Stimulated activated CD4-positive, alpha-beta T cell treated with anti-CD3 and anti-CD28 coated beads, Interleukin-4, amount 100 ng/mL, for 48 hours (primary cell): ENCODE data around the gene CFAP119.

Experiments
- DNase-seq, 2 donors: peaks; one replicate each; pipeline ENCODE4 v3.0.0-alpha.2; 2020; ENCODE audit warnings: low read depth in 2 of 2

Gene CFAP119

GRCh38 chr16:30710971-30711370 lies 50.9 kb downstream of the CFAP119 start:
- DNase-seq, result no peak
